ENCODE data around the gene RNH1. TPM values are rescaled to one million over a fixed set of nuclear protein-coding genes. Genes with fewer than 3 reads are reported as not detected.

Gene RNH1
- total RNA-seq, 1 donor from 2014 or later, result 649 TPM

DNA sequence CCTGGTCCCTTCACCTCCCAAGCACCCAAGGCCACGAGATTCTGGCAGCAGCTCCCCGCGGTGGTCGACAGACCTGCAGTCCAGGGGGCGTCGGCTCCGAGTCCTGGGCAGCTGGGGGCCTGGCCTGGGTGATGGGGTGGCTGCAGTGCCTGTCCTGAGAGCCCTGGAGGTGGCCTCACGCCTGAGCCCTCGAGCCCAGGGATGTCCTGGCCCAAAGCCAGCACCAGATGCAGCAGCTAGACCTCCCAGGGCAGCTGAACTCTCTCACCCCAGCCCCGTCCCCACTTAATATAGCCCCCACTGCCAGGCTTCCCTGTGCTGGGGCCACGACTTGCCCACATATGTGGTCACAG lies 46.9 kb upstream of the RNH1 start:
- Histone ChIP-seq H3K4me1 (peaks cover 11 to 12% of the 10 kb centered on the region in 2 donors), H3K9me3 (no peaks in the 10 kb centered on the region), H3K36me3 (no peaks in the 10 kb centered on the region), H3K27ac (no peak overlapping the region), H3K4me3 (no peak overlapping the region), H3K27me3 (peaks cover 25% of the 10 kb centered on the region)
- intact Hi-C loops (cut with DNase I), result loop anchor here (2.0 kb wide), 1 partner anchor 175 kb away; no protein-coding TSS in a partner anchor
- DNase-seq (ENCODE audit: low spot score in 2 of 2), result no peak
- TF ChIP-seq, protein P1, sequence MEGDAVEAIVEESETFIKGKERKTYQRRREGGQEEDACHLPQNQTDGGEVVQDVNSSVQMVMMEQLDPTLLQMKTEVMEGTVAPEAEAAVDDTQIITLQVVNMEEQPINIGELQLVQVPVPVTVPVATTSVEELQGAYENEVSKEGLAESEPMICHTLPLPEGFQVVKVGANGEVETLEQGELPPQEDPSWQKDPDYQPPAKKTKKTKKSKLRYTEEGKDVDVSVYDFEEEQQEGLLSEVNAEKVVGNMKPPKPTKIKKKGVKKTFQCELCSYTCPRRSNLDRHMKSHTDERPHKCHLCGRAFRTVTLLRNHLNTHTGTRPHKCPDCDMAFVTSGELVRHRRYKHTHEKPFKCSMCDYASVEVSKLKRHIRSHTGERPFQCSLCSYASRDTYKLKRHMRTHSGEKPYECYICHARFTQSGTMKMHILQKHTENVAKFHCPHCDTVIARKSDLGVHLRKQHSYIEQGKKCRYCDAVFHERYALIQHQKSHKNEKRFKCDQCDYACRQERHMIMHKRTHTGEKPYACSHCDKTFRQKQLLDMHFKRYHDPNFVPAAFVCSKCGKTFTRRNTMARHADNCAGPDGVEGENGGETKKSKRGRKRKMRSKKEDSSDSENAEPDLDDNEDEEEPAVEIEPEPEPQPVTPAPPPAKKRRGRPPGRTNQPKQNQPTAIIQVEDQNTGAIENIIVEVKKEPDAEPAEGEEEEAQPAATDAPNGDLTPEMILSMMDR (IDR thresholded peaks at IDR 0.05), result no peak

DNA sequence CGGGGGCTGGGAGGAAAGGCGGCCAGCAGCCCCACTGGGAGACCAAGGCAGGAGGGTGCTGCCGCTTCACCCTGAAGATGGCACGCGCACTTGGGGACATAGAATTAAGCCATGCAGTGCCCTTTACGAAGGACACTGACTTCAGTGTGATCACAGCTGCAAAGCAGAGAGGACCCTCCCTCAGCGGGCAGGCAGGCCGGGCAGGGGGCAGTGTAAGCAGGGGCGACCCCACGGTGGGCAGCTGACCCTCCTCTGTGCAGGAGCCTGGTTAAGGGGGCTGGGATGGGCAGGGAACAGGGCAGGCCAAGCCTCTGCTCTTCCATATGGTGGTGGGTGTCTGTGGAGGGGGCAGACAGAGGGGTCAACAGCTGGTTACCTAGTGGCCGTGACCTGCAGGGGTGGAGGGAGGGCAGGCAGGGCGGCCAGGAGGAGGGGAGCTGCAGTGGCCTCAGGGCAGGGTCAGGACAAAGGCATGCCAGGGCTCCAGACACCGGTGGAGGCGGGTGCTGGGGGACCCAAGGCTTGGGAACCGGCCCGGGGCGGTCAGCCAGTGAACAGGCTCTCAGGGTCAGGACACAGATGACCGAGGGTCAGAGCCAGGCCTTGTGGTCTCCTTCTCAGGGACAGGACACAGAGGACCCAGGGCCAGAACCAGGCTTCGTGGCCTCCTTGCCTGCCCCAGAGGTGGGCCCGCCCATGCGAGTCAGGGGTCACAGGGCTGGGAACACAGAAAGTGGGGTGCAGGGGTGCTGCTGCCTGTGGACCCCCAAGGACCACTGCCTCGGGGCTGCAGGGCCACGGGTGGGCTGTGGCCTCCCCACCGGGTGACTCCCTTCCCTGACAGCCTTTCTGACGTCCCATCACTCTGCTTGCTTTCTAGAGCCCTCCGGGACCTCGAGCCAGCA lies 46.3 kb upstream of the RNH1 start:
- Histone ChIP-seq H3K4me3 (no peak overlapping the region), H3K27ac (no peak overlapping the region), H3K27me3 (peaks cover 25% of the 10 kb centered on the region), H3K36me3 (no peaks in the 10 kb centered on the region), H3K4me1 (peaks cover 11 to 12% of the 10 kb centered on the region in 2 donors), H3K9me3 (no peaks in the 10 kb centered on the region)
- intact Hi-C loops (cut with DNase I), result no loop called here
- no peak for DNase-seq (ENCODE audit: low spot score in 2 of 2)
- TF ChIP-seq, protein P1 (IDR thresholded peaks at IDR 0.05), result no peak

DNA sequence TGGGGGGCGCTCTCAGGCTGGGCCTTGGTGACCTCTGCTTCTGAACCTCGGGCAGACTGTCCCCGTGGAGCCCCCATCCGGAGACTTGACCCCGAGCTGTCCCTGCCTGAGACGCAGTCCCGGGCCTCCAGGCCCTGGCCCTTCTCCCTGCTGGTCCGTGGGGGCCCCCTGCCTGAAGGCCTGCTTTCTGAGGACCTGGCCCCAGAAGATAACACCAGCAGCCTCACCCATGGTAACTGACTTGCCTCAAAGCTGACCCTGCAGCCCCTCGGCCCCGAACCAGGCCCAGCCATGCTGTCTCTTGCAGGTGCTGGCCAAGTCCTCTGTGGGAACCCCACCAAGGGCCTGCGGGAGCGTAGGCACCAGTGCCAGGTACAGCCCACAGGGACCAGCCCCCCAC lies 44.6 kb upstream of the RNH1 start:
- Histone ChIP-seq H3K9me3 (no peaks in the 10 kb centered on the region), H3K27ac (no peak overlapping the region), H3K4me1 (peaks cover 11 to 12% of the 10 kb centered on the region in 2 donors), H3K4me3 (no peak overlapping the region), H3K27me3 (peaks cover 25% of the 10 kb centered on the region), H3K36me3 (no peaks in the 10 kb centered on the region)
- intact Hi-C loops (cut with DNase I), result no loop called here
- no peak for DNase-seq (ENCODE audit: low spot score in 2 of 2)
- TF ChIP-seq, protein P1 (IDR thresholded peaks at IDR 0.05), result no peak

DNA sequence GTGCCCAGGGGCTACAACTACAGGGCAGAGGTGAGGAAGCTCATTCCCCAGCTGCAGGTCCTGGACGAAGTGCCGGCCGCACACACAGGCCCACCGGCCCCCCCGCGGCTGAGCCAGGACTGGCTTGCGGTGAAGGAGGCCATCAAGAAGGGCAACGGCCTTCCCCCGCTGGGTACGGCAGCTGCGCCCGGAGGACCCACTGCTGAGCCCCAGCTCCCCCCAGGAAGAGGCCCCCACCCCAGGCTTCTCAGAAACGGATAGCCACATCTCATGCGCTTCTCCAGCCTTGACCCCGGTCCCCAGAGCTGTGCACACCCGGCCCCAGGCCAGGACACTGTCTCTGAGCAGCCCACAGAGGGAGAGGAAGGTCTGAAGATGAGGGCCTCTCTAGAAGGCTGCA lies 44.1 kb upstream of the RNH1 start:
- Histone ChIP-seq H3K27ac (no peak overlapping the region), H3K4me3 (no peak overlapping the region), H3K4me1 (peaks cover 11 to 12% of the 10 kb centered on the region in 2 donors), H3K27me3 (peaks cover 21% of the 10 kb centered on the region), H3K36me3 (no peaks in the 10 kb centered on the region), H3K9me3 (no peaks in the 10 kb centered on the region)
- no peak for DNase-seq (ENCODE audit: low spot score in 2 of 2)
- TF ChIP-seq, protein P1 (IDR thresholded peaks at IDR 0.05), result no peak
- intact Hi-C loops (cut with DNase I), result no loop called here

DNA sequence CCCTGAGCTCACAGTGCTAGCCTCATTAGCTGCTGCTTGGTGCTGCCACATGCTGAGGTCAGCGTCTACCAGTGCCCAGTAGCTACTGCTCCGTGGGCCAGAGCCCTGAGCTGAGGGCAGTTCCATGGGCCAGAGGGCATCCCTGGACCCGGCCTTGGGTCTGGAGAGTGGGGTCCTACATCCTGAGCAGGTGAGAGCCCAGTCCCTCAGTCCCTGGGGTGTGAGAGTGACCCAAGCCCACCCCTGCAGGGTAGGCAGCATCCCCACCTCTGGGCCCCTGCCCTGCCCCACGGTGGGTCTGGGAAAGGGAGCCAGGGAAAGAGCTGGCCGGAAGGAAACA lies 43.7 kb upstream of the RNH1 start:
- peaks cover 18% of the 10 kb centered on the region for H3K27me3 ChIP-seq
- intact Hi-C loops (cut with DNase I), result no loop called here
- no peaks in the 10 kb centered on the region for H3K36me3 ChIP-seq
- TF ChIP-seq, protein P1 (IDR thresholded peaks at IDR 0.05), result no peak
- no peak for DNase-seq (ENCODE audit: low spot score in 2 of 2)
- no peak overlapping the region for H3K4me3 ChIP-seq
- no peaks in the 10 kb centered on the region for H3K9me3 ChIP-seq
- peaks cover 6 to 11% of the 10 kb centered on the region in 2 donors for H3K4me1 ChIP-seq
- no peak overlapping the region for H3K27ac ChIP-seq
